NCI-H187 (cell line): ENCODE data around the gene DNAH17.

Source experiments
- DNase-seq, 2 experiments: peaks; one replicate each; lab custom pipeline; 2025; lab: John Stamatoyannopoulos, UW

The DNAH17 gene

GRCh38 chr17:78450696-78451345, 126.4 kb downstream of the DNAH17 start:
- DNase-seq = no peak

GRCh38 chr17:78449983-78450595, 127.1 kb downstream of the DNAH17 start:
- DNase-seq = no peak

- DNase-seq = no peak
Observed at GRCh38 chr17:78448356-78448993, 128.7 kb downstream of the DNAH17 start.

- DNase-seq = no peak
Observed at GRCh38 chr17:78446833-78447232, 130.4 kb downstream of the DNAH17 start.

- no peak for DNase-seq
Observed at GRCh38 chr17:78444392-78444791, 132.8 kb downstream of the DNAH17 start.

- no peak for DNase-seq
Observed at GRCh38 chr17:78442648-78443218, 134.5 kb downstream of the DNAH17 start.

GRCh38 chr17:78441271-78441971, 135.8 kb downstream of the DNAH17 start:
- DNase-seq = no peak

GRCh38 chr17:78438694-78439325, 138.4 kb downstream of the DNAH17 start:
- no peak for DNase-seq

GRCh38 chr17:78438271-78438691, 138.9 kb downstream of the DNAH17 start:
- no peak for DNase-seq

- no peak for DNase-seq
Observed at GRCh38 chr17:78437508-78438169, 139.6 kb downstream of the DNAH17 start.

- DNase-seq = no peak
Observed at GRCh38 chr17:78435330-78436005, 141.7 kb downstream of the DNAH17 start.

- no peak for DNase-seq
Observed at GRCh38 chr17:78434455-78435329, 142.5 kb downstream of the DNAH17 start.

- no peak for DNase-seq
Observed at GRCh38 chr17:78433780-78434335, 143.3 kb downstream of the DNAH17 start.

GRCh38 chr17:78433013-78433727, 144.0 kb downstream of the DNAH17 start:
- DNase-seq = no peak

- DNase-seq = no peak
Observed at GRCh38 chr17:78432226-78433012, 144.8 kb downstream of the DNAH17 start.

- DNase-seq = no peak
Observed at GRCh38 chr17:78431692-78431958, 145.6 kb downstream of the DNAH17 start.

GRCh38 chr17:78430892-78431691, 146.1 kb downstream of the DNAH17 start:
- no peak for DNase-seq
